NB4 (cell line): ENCODE measurements around the gene KRTAP12-2.

Source experiments
- CTCF ChIP-seq: IDR thresholded peaks from one replicate; pipeline ENCODE4 v1.5.1; 2012; ENCODE audit warnings: low read depth, low read length
- MAX ChIP-seq: IDR thresholded peaks from 2 replicates; pipeline ENCODE4 v1.6.1; 2011; ENCODE audit warnings: low read depth, low read length
- MYC ChIP-seq: IDR thresholded peaks from 2 replicates; pipeline ENCODE4 v1.6.1; 2011; ENCODE audit warnings: low read depth, low read length
- POLR2A ChIP-seq: IDR thresholded peaks from 2 replicates; pipeline ENCODE4 v1.6.1; 2011; ENCODE audit warnings: mild to moderate bottlenecking; ENCODE audit not compliant: insufficient read length; ENCODE audit errors: extremely low read depth

GRCh38 chr21:44704636-44705001, 37.9 kb upstream of the KRTAP12-2 start:
- TF ChIP-seq CTCF (no peak), POLR2A (no peak), MAX (no peak), MYC (no peak)
